ENCODE data around the gene NOXA1. TPM values are rescaled to one million over a fixed set of nuclear protein-coding genes. Genes with fewer than 3 reads are reported as not detected.
A peak's percentile ranks its signal among the peaks of the same experiment; 100 is the strongest.

Gene NOXA1
- total RNA-seq, 1 donor from 2014 or later = 0.50 TPM

DNA sequence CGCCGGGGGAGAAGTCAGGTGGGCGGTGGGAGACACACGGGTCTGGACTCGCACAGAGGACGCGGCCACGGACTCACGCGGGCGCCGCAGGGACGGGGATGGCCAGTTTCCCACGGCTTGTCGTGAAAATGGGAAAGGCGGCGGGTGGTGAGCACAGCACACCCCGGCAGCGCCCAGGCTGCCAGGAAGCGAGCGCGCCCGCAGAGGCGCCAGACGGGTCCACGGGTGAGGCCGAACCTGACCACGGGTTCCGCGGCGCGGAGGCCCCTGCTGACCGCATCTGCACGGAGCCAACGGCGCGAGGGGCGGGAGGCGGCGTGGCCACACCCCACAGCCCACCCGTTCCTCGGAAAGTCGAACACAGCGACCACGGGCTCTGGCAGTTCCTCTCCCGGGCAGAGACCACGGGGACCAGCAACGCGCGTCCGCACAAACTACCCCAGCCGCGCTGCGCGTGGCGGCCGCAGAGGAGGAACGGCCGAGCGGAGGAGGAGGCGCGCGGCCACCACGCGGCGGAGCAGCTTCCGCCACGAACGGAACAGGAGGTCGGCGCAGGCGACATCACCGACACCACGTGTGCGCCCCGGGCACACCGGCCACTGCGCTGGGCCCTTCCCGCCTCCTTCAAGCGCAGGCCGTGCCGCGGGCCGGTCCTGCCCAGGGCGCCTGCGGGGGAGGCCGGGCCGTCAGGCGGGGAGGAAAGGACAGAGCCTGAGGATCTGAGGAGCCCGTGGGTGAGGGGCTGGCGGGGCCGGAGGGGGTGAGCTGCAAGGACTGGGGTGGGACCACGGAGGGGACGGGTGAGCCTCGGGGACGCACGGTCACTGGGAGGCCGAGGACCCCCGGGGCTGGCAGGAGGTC, 5.8 kb upstream of the NOXA1 start:
- no peaks in the 10 kb centered on the region for H3K9me3 ChIP-seq (ENCODE audit: insufficient read depth, low read depth, low read length)
- DNase-seq (ENCODE audit: low read depth) = no peak
- Mint-ChIP-seq H3K36me3 (ENCODE audit: low read depth, unreplicated experiment) (no peaks in the 10 kb centered on the region), H3K4me1 (ENCODE audit: low read depth, unreplicated experiment) (peaks cover 9% of the 10 kb centered on the region), H3K27me3 (ENCODE audit: low read depth, unreplicated experiment) (no peaks in the 10 kb centered on the region), H3K9me3 (ENCODE audit: unreplicated experiment) (no peaks in the 10 kb centered on the region), H3K4me3 (ENCODE audit: unreplicated experiment) (no peak overlapping the region), H3K27ac (ENCODE audit: unreplicated experiment) (no peak overlapping the region)
- peak overlapping the region; percentile 22 for H3K4me2 ChIP-seq (ENCODE audit: low read length)
- H3K27me3 ChIP-seq (ENCODE audit: insufficient read depth, low read length) = no peaks in the 10 kb centered on the region
- H3K36me3 ChIP-seq (ENCODE audit: insufficient read depth, low read length) = no peaks in the 10 kb centered on the region
- H2AFZ ChIP-seq (ENCODE audit: low read depth, low read length) = no peak overlapping the region
- no peak overlapping the region for H3K4me3 ChIP-seq (ENCODE audit: insufficient read depth, low read depth, low read length)
- FAIRE-seq = no peak
- H4K20me1 ChIP-seq (ENCODE audit: insufficient read depth, low read length) = peaks cover 6% of the 10 kb centered on the region
- H3K79me2 ChIP-seq (ENCODE audit: insufficient read depth, low read length) = peaks cover 23% of the 10 kb centered on the region
- TF ChIP-seq, protein P1, sequence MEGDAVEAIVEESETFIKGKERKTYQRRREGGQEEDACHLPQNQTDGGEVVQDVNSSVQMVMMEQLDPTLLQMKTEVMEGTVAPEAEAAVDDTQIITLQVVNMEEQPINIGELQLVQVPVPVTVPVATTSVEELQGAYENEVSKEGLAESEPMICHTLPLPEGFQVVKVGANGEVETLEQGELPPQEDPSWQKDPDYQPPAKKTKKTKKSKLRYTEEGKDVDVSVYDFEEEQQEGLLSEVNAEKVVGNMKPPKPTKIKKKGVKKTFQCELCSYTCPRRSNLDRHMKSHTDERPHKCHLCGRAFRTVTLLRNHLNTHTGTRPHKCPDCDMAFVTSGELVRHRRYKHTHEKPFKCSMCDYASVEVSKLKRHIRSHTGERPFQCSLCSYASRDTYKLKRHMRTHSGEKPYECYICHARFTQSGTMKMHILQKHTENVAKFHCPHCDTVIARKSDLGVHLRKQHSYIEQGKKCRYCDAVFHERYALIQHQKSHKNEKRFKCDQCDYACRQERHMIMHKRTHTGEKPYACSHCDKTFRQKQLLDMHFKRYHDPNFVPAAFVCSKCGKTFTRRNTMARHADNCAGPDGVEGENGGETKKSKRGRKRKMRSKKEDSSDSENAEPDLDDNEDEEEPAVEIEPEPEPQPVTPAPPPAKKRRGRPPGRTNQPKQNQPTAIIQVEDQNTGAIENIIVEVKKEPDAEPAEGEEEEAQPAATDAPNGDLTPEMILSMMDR (IDR thresholded peaks at IDR 0.05; ENCODE audit: insufficient read depth, low read depth, low read length) = no peak
- TF ChIP-seq EZH2 (IDR thresholded peaks at IDR 0.05; ENCODE audit: insufficient read depth, low read length) = no peak
- no peak overlapping the region for H3K27ac ChIP-seq (ENCODE audit: low read depth, low read length)
- peaks cover 15% of the 10 kb centered on the region for H3K4me1 ChIP-seq (ENCODE audit: insufficient read depth, low read length)
- H3K9ac ChIP-seq (ENCODE audit: low read length) = no peak overlapping the region

DNA sequence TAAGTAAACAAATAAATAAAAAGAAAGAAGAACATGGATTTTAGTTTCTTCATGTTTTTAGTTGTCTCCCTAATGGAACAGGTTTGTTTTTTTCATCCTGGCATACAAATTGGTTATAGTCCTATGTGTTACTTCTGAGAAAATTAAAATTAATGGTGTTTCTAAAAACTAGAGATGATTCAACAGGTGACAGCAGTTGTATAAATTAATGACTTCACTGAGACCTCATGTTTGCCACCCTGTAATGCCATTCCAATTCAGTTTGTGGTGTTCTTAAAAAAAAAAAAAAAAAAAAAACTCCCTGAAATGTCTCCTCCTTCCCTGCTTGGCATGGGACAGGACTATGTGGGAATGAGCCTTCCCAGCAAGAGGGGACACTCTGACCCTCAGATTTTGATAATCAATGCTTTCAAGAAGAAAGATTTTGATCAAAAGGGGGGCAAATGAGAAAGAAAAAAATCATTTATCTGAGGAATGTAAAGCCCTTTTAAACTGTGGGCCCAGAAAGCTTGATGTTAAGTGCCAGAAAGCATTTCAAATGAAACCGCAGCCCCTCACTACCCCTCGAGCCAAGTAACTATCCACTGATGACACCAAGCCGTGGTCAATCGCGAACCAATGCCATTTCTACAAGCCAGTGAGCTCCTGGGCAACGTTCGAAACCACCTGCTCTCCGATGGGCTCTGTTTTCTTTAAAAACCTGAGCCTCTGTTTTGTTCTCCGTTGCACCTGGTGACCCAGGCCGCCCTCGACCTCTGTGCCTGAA, 1.2 kb upstream of the NOXA1 start:
- peaks cover 17% of the 10 kb centered on the region for H3K79me2 ChIP-seq (ENCODE audit: insufficient read depth, low read length)
- Mint-ChIP-seq H3K27me3 (ENCODE audit: low read depth, unreplicated experiment) (no peaks in the 10 kb centered on the region), H3K4me1 (ENCODE audit: low read depth, unreplicated experiment) (no peaks in the 10 kb centered on the region), H3K27ac (ENCODE audit: unreplicated experiment) (no peak overlapping the region), H3K9me3 (ENCODE audit: unreplicated experiment) (no peaks in the 10 kb centered on the region), H3K36me3 (ENCODE audit: low read depth, unreplicated experiment) (no peaks in the 10 kb centered on the region), H3K4me3 (ENCODE audit: unreplicated experiment) (peak overlapping the region; percentile 88)
- peaks cover 15% of the 10 kb centered on the region for H3K4me1 ChIP-seq (ENCODE audit: insufficient read depth, low read length)
- peak overlapping the region; percentile 81 for H3K9ac ChIP-seq (ENCODE audit: low read length)
- no peaks in the 10 kb centered on the region for H3K27me3 ChIP-seq (ENCODE audit: insufficient read depth, low read length)
- no peaks in the 10 kb centered on the region for H3K9me3 ChIP-seq (ENCODE audit: insufficient read depth, low read depth, low read length)
- FAIRE-seq (no peak), DNase-seq (ENCODE audit: low read depth) (no peak)
- H2AFZ ChIP-seq (ENCODE audit: low read depth, low read length) = peak overlapping the region; percentile 86
- TF ChIP-seq, protein P1 (IDR thresholded peaks at IDR 0.05; ENCODE audit: insufficient read depth, low read depth, low read length) = no peak
- no peak for TF ChIP-seq EZH2 (IDR thresholded peaks at IDR 0.05; ENCODE audit: insufficient read depth, low read length)
- no peak overlapping the region for H3K27ac ChIP-seq (ENCODE audit: low read depth, low read length)
- no peaks in the 10 kb centered on the region for H3K36me3 ChIP-seq (ENCODE audit: insufficient read depth, low read length)
- H4K20me1 ChIP-seq (ENCODE audit: insufficient read depth, low read length) = peaks cover 3% of the 10 kb centered on the region
- peak overlapping the region; percentile 94 for H3K4me2 ChIP-seq (ENCODE audit: low read length)
- peak overlapping the region; percentile 71 for H3K4me3 ChIP-seq (ENCODE audit: insufficient read depth, low read depth, low read length)
